WTC11 (cell line): Measurements from ENCODE around the gene CTAG1A. TPM values are rescaled to one million over a fixed set of nuclear protein-coding genes. Genes with fewer than 3 reads are reported as not detected.

ENCODE experiments used
- ATAC-seq: fragments of 200-7000 bp; cut with Tn5 transposase; 2 replicates; pipeline ENCODE4 v1.10.0; 2021; ENCODE audit warnings: mild to moderate bottlenecking, moderate library complexity
- CTCF ChIA-PET: fragments of 300-600 bp; sonication (Branson Sonifier 250); formaldehyde crosslinking; loops from one replicate; lab custom pipeline; 2021; ENCODE audit warnings: antibody characterized with exemption; lab: Charles Lee
- POLR2A ChIA-PET: fragments of 350-600 bp; sonication (Branson Sonifier 250); formaldehyde crosslinking; loops from one replicate; lab custom pipeline; 2021; ENCODE audit warnings: antibody characterized with exemption; lab: Charles Lee
- DNase-seq: peaks from one replicate; pipeline ENCODE4 v3.0.0; 2021; ENCODE audit warnings: low spot score
- H3K27ac Mint-ChIP-seq: 2 replicates; pipeline ENCODE4 v1.8.0; 2021; ENCODE audit warnings: mixed read lengths
- H3K27me3 Mint-ChIP-seq: 2 replicates; pipeline ENCODE4 v1.8.0; 2021; ENCODE audit warnings: low read depth, mild to moderate bottlenecking, moderate library complexity, mixed read lengths
- H3K36me3 Mint-ChIP-seq: 2 replicates; pipeline ENCODE4 v1.8.0; 2021; ENCODE audit warnings: mixed read lengths
- H3K4me1 Mint-ChIP-seq: 2 replicates; pipeline ENCODE4 v1.8.0; 2022; ENCODE audit warnings: mixed read lengths
- H3K4me3 Mint-ChIP-seq: 2 replicates; pipeline ENCODE4 v1.8.0; 2021; ENCODE audit warnings: mild to moderate bottlenecking, moderate library complexity, mixed read lengths
- H3K9me3 Mint-ChIP-seq: 2 replicates; pipeline ENCODE4 v1.8.0; 2021; ENCODE audit warnings: mixed read lengths
- AFF4 ChIP-seq: sonication (generic); formaldehyde crosslinking; IDR thresholded peaks from 2 replicates; pipeline ENCODE4 v1.8.1; 2023; ENCODE audit warnings: mild to moderate bottlenecking, missing genetic modification reagents, borderline replicate concordance
- ARID4B ChIP-seq: sonication (generic); formaldehyde crosslinking; IDR thresholded peaks from 2 replicates; pipeline ENCODE4 v1.8.0; 2023; ENCODE audit warnings: missing genetic modification reagents, mild to moderate bottlenecking, borderline replicate concordance
- ATF1 ChIP-seq: sonication (generic); formaldehyde crosslinking; IDR thresholded peaks from 2 replicates; pipeline ENCODE4 v1.8.1; 2023; ENCODE audit warnings: mild to moderate bottlenecking, moderate library complexity, missing genetic modification reagents
- CDX4 ChIP-seq: fragments of 250-450 bp; sonication (Bioruptor Pico); IDR thresholded peaks from 2 replicates; pipeline ENCODE4 v1.9.0; 2021; ENCODE audit warnings: moderate library complexity, mild to moderate bottlenecking, inconsistent platforms, borderline replicate concordance
- CREM ChIP-seq: sonication (generic); formaldehyde crosslinking; IDR thresholded peaks from 2 replicates; pipeline ENCODE4 v1.8.1; 2022; ENCODE audit warnings: mild to moderate bottlenecking, missing genetic modification reagents, moderate library complexity
- E2F1 ChIP-seq: sonication (generic); formaldehyde crosslinking; IDR thresholded peaks from 2 replicates; pipeline ENCODE4 v1.8.0; 2022; ENCODE audit warnings: mild to moderate bottlenecking, missing genetic modification reagents
- GABPB1 ChIP-seq: sonication (generic); formaldehyde crosslinking; IDR thresholded peaks from 2 replicates; pipeline ENCODE4 v1.8.1; 2023; ENCODE audit warnings: mild to moderate bottlenecking, missing genetic modification reagents
- GTF2I ChIP-seq: fragments of 250-450 bp; sonication (Bioruptor Pico); conservative IDR thresholded peaks from 2 replicates; pipeline ENCODE4 v1.4.0; 2021; ENCODE audit warnings: mild to moderate bottlenecking
- KAT7 ChIP-seq: sonication (generic); formaldehyde crosslinking; IDR thresholded peaks from 2 replicates; pipeline ENCODE4 v1.8.1; 2023; ENCODE audit warnings: missing genetic modification reagents, mild to moderate bottlenecking, borderline replicate concordance
- MAX ChIP-seq: sonication (generic); formaldehyde crosslinking; IDR thresholded peaks from 2 replicates; pipeline ENCODE4 v1.8.0; 2022; ENCODE audit warnings: mild to moderate bottlenecking, missing genetic modification reagents
- NFYB ChIP-seq: sonication (generic); formaldehyde crosslinking; conservative IDR thresholded peaks from 2 replicates; pipeline ENCODE4 v1.8.0; 2022; ENCODE audit warnings: low read depth, missing genetic modification reagents
- NR1H2 ChIP-seq: sonication (generic); formaldehyde crosslinking; IDR thresholded peaks from 2 replicates; pipeline ENCODE4 v1.9.0; 2021; ENCODE audit warnings: mild to moderate bottlenecking, moderate library complexity, missing genetic modification reagents
- PRRX2 ChIP-seq: fragments of 250-450 bp; sonication (Bioruptor Pico); IDR thresholded peaks from 2 replicates; pipeline ENCODE4 v1.8.0; 2021; ENCODE audit warnings: mild to moderate bottlenecking
- RELA ChIP-seq: sonication (generic); formaldehyde crosslinking; IDR thresholded peaks from 2 replicates; pipeline ENCODE4 v1.8.1; 2022; ENCODE audit warnings: missing genetic modification reagents, mild to moderate bottlenecking, borderline replicate concordance
- STAT6 ChIP-seq: sonication (generic); formaldehyde crosslinking; conservative IDR thresholded peaks from 2 replicates; pipeline ENCODE4 v1.8.1; 2023; ENCODE audit warnings: mild to moderate bottlenecking, low read depth, missing genetic modification reagents, moderate library complexity
- TCF7 ChIP-seq: sonication (generic); formaldehyde crosslinking; IDR thresholded peaks from 2 replicates; pipeline ENCODE4 v1.8.0; 2022; ENCODE audit warnings: mild to moderate bottlenecking, low read depth, missing genetic modification reagents, moderate library complexity
- ZNF219 ChIP-seq: sonication (generic); formaldehyde crosslinking; IDR thresholded peaks from 2 replicates; pipeline ENCODE4 v1.8.0; 2023; ENCODE audit warnings: missing genetic modification reagents, mild to moderate bottlenecking, borderline replicate concordance
- ZNF317 ChIP-seq: sonication (generic); formaldehyde crosslinking; IDR thresholded peaks from 2 replicates; pipeline ENCODE4 v1.8.1; 2023; ENCODE audit warnings: low read depth, mild to moderate bottlenecking, moderate library complexity, missing genetic modification reagents, borderline replicate concordance
- ZNF396 ChIP-seq: fragments of 250-450 bp; sonication (Bioruptor Pico); IDR thresholded peaks from 2 replicates; pipeline ENCODE4 v1.8.0; 2021; ENCODE audit warnings: mild to moderate bottlenecking, moderate library complexity, borderline replicate concordance
- total RNA-seq: library from RNA; stranded (reverse); gene quantifications from 3 replicates; pipeline ENCODE4 v1.2.3, GENCODE V29; 2021

The CTAG1A gene
- total RNA-seq, 1 experiment from 2014 or later: not detected

- no peak for TF ChIP-seq ARID4B (CRISPR knock-in tag)
Measured at GRCh38 chrX:154599531-154599930, 14.6 kb downstream of the CTAG1A start (continued).

- peaks cover 16% of the 10 kb centered on the region for H3K4me1 Mint-ChIP-seq
- no peak overlapping the region for H3K27ac Mint-ChIP-seq
- CTCF ChIA-PET: no interaction called here
- no peak overlapping the region for H3K4me3 Mint-ChIP-seq
- no peak for TF ChIP-seq CDX4 (CRISPR knock-in tag)
- TF ChIP-seq KAT7: no peak
- TF ChIP-seq RELA (CRISPR knock-in tag): no peak
- no peak for TF ChIP-seq TCF7 (CRISPR knock-in tag)
- no peak for TF ChIP-seq NR1H2
- TF ChIP-seq ATF1 (CRISPR knock-in tag): no peak
- TF ChIP-seq E2F1 (CRISPR knock-in tag): no peak
- no peak for TF ChIP-seq GTF2I
- TF ChIP-seq STAT6: no peak
- TF ChIP-seq NFYB: no peak
- TF ChIP-seq AFF4 (CRISPR knock-in tag): no peak
- TF ChIP-seq MAX (CRISPR knock-in tag): no peak
- no peak for TF ChIP-seq CREM
- TF ChIP-seq ZNF219 (CRISPR knock-in tag): no peak
- TF ChIP-seq ZNF396: no peak
- no peak for TF ChIP-seq GABPB1 (CRISPR knock-in tag)
- no peak for TF ChIP-seq PRRX2 (CRISPR knock-in tag)
- TF ChIP-seq ZNF317: no peak
- TF ChIP-seq, all 79 proteins: peak for 0
- POLR2A ChIA-PET: no interaction called here
- DNase-seq (no peak), ATAC-seq (no peak)
- Mint-ChIP-seq H3K36me3 (peaks cover 12% of the 10 kb centered on the region), H3K27me3 (peaks cover 6% of the 10 kb centered on the region), H3K9me3 (peaks cover 14% of the 10 kb centered on the region)
Measured at GRCh38 chrX:154600759-154601374, 15.9 kb downstream of the CTAG1A start.
